ENCODE results near the gene FCRL1.

DNA sequence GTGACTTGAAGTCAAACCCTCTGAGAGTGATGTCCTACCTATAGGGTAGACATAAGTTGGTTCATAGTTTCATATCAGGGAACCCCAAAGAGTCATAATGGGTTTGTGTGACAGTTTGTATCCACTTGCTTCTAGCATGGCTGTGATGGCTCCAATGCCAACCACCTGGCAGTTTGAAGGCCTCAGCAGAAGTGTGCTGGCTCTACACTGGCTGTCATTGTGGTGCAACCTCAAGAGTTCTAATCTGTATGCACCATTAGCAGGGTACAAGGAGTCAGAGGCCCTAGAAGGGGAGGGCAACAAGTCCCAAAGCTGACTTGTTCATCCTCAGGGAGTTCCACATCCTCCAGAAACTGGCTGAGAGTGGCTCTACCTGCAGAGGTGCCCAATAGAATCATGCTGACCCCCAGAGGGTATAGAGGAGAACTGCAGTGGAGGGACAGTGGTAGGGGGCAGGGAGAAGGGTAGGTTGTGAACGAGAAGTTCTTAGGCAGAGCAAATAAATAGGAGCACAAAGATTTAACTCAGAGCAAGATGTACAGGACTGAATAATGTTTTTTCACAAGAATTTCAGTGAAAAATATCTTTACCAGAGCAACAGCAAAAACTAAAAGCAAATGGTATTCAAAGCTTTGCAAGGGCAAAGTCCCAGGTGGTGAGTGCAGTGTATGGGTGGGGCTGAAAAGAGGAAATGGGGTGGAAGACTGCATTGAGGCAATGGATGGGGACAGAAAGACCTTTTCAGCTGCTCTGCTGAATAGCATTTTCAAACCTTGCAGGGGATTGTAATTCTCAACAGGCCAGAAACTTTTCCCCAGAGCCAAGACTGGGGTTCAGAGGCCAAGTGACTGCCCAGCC is 46.2 kb downstream of the FCRL1 start:
- TF ChIP-seq, protein P1, sequence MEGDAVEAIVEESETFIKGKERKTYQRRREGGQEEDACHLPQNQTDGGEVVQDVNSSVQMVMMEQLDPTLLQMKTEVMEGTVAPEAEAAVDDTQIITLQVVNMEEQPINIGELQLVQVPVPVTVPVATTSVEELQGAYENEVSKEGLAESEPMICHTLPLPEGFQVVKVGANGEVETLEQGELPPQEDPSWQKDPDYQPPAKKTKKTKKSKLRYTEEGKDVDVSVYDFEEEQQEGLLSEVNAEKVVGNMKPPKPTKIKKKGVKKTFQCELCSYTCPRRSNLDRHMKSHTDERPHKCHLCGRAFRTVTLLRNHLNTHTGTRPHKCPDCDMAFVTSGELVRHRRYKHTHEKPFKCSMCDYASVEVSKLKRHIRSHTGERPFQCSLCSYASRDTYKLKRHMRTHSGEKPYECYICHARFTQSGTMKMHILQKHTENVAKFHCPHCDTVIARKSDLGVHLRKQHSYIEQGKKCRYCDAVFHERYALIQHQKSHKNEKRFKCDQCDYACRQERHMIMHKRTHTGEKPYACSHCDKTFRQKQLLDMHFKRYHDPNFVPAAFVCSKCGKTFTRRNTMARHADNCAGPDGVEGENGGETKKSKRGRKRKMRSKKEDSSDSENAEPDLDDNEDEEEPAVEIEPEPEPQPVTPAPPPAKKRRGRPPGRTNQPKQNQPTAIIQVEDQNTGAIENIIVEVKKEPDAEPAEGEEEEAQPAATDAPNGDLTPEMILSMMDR (IDR thresholded peaks at IDR 0.05), result peak; percentile 39
- TF ChIP-seq ZFX (IDR thresholded peaks at IDR 0.05; ENCODE audit: borderline replicate concordance), result no peak

All from 22Rv1 (cell line).